Brain microvascular endothelial cell (primary cell): Measurements from ENCODE around the gene ALK.

Source experiments
- DNase-seq: peaks from one replicate; pipeline ENCODE4 v3.0.0-alpha.2; 2020
- H3K27ac ChIP-seq: fragments of 250-450 bp; sonication (Bioruptor Pico); 2 replicates; pipeline ENCODE4 v1.5.1; 2020; ENCODE audit warnings: mild to moderate bottlenecking, moderate library complexity
- H3K27me3 ChIP-seq: fragments of 250-450 bp; sonication (Bioruptor Pico); replicated peaks from 2 replicates; pipeline ENCODE4 v1.5.1; 2020; ENCODE audit warnings: mild to moderate bottlenecking
- H3K36me3 ChIP-seq: fragments of 250-450 bp; sonication (Bioruptor Pico); replicated peaks from 2 replicates; pipeline ENCODE4 v1.5.1; 2020; ENCODE audit warnings: mild to moderate bottlenecking
- H3K4me3 ChIP-seq: 2 replicates; pipeline ENCODE4 v1.5.1; 2011; ENCODE audit warnings: low read depth, mild to moderate bottlenecking, control low read depth, low read length, moderate library complexity
- CTCF ChIP-seq: IDR thresholded peaks from 2 replicates; pipeline ENCODE4 v1.5.1; 2011; ENCODE audit warnings: low read depth, mild to moderate bottlenecking, moderate library complexity, low read length, control low read depth, inconsistent platforms; ENCODE audit errors: missing control alignments
- in situ Hi-C: cut with HindIII; loops from 2 replicates; pipeline ENCODE4 v1.10.0; 2017; ENCODE audit warnings: low sequenced_read_pairs, low pct_ligation_motif_present

The ALK gene

GRCh38 chr2:29848566-29849310 lies 72.6 kb downstream of the ALK start:
- Histone ChIP-seq H3K4me3 (no peak overlapping the region), H3K36me3 (no peaks in the 10 kb centered on the region), H3K27me3 (no peaks in the 10 kb centered on the region), H3K27ac (no peak overlapping the region)
- DNase-seq = no peak
- TF ChIP-seq CTCF = no peak
- in situ Hi-C loops = no loop called here

DNA sequence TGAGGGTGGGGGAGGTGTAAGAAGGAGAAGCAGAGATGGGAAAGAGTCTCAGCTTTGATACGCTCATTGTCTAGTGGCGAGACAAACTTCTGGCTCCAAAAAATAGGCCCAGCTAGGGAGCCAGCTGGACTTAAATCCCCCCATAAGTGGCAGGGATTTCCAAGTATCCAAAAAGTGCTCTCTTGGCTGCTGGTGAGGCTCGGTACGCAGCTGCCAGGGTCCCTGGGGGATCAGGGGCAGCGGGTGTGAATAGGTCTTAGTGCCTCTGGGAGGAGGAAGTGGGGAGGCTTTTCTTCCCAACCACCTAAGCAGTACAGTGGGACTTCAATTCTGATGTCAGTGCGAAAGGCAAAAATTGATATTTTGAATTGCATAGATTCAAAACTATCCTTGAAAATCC lies 73.5 kb downstream of the ALK start:
- in situ Hi-C loops = no loop called here
- DNase-seq = no peak

GRCh38 chr2:29844713-29845326 lies 76.6 kb downstream of the ALK start:
- in situ Hi-C loops = no loop called here
- no peak overlapping the region for H3K27ac ChIP-seq
- H3K36me3 ChIP-seq = no peaks in the 10 kb centered on the region
- peaks cover 4% of the 10 kb centered on the region for H3K27me3 ChIP-seq
- TF ChIP-seq CTCF = no peak
- no peak overlapping the region for H3K4me3 ChIP-seq
- peak; percentile 2 for DNase-seq

More for the DNA sequence above, 73.5 kb downstream of the ALK start:
- no peaks in the 10 kb centered on the region for H3K27me3 ChIP-seq
- no peak overlapping the region for H3K27ac ChIP-seq
- H3K4me3 ChIP-seq = no peak overlapping the region
- H3K36me3 ChIP-seq = no peaks in the 10 kb centered on the region
- TF ChIP-seq CTCF = no peak

- DNase-seq = peak; percentile 9
- no peak overlapping the region for H3K27ac ChIP-seq
- H3K36me3 ChIP-seq = no peaks in the 10 kb centered on the region
- in situ Hi-C loops = no loop called here
- peak; percentile 96 for TF ChIP-seq CTCF
- no peak overlapping the region for H3K4me3 ChIP-seq
- peaks cover 4% of the 10 kb centered on the region for H3K27me3 ChIP-seq
These were observed 79.9 kb downstream of the ALK start for GRCh38 chr2:29841386-29842004.

DNA sequence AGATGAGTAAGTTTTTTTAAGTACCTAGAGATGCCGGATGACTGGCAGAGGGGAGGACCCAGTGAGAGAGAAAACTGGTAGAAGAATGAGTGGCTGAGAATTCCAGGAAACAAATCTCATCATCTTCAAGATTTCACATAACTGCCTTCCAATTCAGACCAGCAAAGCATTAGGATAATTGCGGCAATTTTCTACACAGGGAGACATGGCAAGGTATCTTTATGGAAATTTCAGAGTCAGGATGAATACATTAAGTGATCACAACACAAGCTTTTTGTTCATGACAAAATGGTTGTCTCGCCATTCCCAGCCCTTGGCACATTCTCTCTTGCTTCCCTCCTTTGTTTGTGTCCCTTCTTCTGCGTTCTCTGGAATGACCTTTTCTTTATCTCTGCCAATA lies 82.1 kb downstream of the ALK start:
- TF ChIP-seq CTCF = no peak
- in situ Hi-C loops = no loop called here
- H3K4me3 ChIP-seq = no peak overlapping the region
- peaks cover 4% of the 10 kb centered on the region for H3K27me3 ChIP-seq
- no peak overlapping the region for H3K27ac ChIP-seq
- no peaks in the 10 kb centered on the region for H3K36me3 ChIP-seq
- DNase-seq = no peak
